Right cardiac atrium (tissue), 5 donors: Measurements from ENCODE around the gene TMEM154. TPM values are rescaled to one million over a fixed set of nuclear protein-coding genes. Genes with fewer than 3 reads are reported as not detected.

ENCODE experiments used
- ATAC-seq, 2 donors: fragments of 200-7000 bp; cut with Tn5 transposase; one replicate each; pipeline versions ENCODE4 v1.8.0 to v1.9.1; 2020; ENCODE audit warnings: moderate library complexity in 2 of 2, mild to moderate bottlenecking in 1 of 2
- DNase-seq, 3 donors: peaks; one replicate each; pipeline ENCODE4 v3.0.0-alpha.2; 2020
- H3K27ac ChIP-seq: one replicate; pipeline ENCODE4 v1.5.1; 2013; ENCODE audit warnings: mild to moderate bottlenecking, low read length, control low read depth, moderate library complexity
- H3K27me3 ChIP-seq: one replicate; pipeline ENCODE4 v1.6.1; 2013; ENCODE audit not compliant: control insufficient read depth, insufficient read depth
- H3K4me1 ChIP-seq: one replicate; pipeline ENCODE4 v1.6.1; 2013; ENCODE audit warnings: low read length; ENCODE audit not compliant: control insufficient read depth, insufficient read depth
- H3K4me3 ChIP-seq: one replicate; pipeline ENCODE4 v1.5.1; 2013; ENCODE audit warnings: low read length, control low read depth
- H3K9me3 ChIP-seq: one replicate; pipeline ENCODE4 v1.6.1; 2013; ENCODE audit warnings: low read length; ENCODE audit not compliant: control insufficient read depth
- WGBS: extraction: QIAGEN DNeasy Blood & Tissue Kit; methylation state at CpG from one replicate; pipeline ENCODE4 v1.1.7; 2013; 5-methylcytosine and 5-hydroxymethylcytosine counted together
- intact Hi-C, 4 donors: fragments of 100-400 bp; cut with DNase I; formaldehyde crosslinking; loops; one replicate each; pipeline versions ENCODE4 v1.11.0 to v1.14.0; 2022 to 2023
- polyA plus RNA-seq: library from polyadenylated mRNA; stranded (reverse); fragments of 200-250 nt; gene quantifications from one replicate; pipeline ENCODE4 v1.2.3, GENCODE V29; 2013
- total RNA-seq, 4 donors: library from RNA; stranded (reverse); fragmentation: NEBNext Ultra II Directional; extraction: Animal tissue kit (Norgen Biotek cat#: 25700); gene quantifications; one replicate each; pipeline ENCODE4 v1.2.1, GENCODE V29; 2021
- donor health status: healthy with polysubstance abuse.
- donor health status: DM: no; HTN: yes; CAD: no.
- donor health status: DM: no; HTN: no; CAD: no.
- donor health status: DM: no; HTN: yes; CAD: no; lungs with severe emphysema.
- donor health status: DM: yes; HTN: yes; CAD: no.

Gene TMEM154
- total and polyA plus RNA-seq, 5 donors: 0.16 to 2.4 (median 1.2) TPM

- intact Hi-C loops: loop anchor here in 3 of 4 donors (5.0 to 10.0 kb wide), 3 partner anchors 89 to 149 kb away; no protein-coding TSS in a partner anchor
- Histone ChIP-seq H3K4me3 (no peak overlapping the region), H3K27ac (no peak overlapping the region), H3K4me1 (no peaks in the 10 kb centered on the region), H3K9me3 (no peaks in the 10 kb centered on the region), H3K27me3 (no peaks in the 10 kb centered on the region)
- DNase-seq (peak in 2 of 3 donors; percentile 49 to 51), ATAC-seq (peak; percentile 13 to 53)
- WGBS: 38% methylated on average over 8 of the region's 8 CpGs
These were observed 36.4 kb downstream of the TMEM154 start for GRCh38 chr4:152643153-152644035.

GRCh38 chr4:152640058-152640921 lies 39.5 kb downstream of the TMEM154 start:
- Histone ChIP-seq H3K27ac (no peak overlapping the region), H3K4me1 (no peaks in the 10 kb centered on the region), H3K27me3 (no peaks in the 10 kb centered on the region), H3K4me3 (no peak overlapping the region), H3K9me3 (no peaks in the 10 kb centered on the region)
- intact Hi-C loops: loop anchor here (2.0 to 10.0 kb wide), 4 partner anchors 92 to 145 kb away; no protein-coding TSS in a partner anchor
- 47% methylated on average over 8 of the region's 8 CpGs for WGBS
- ATAC-seq (peak; percentile 42 to 43), DNase-seq (no peak)

GRCh38 chr4:152635851-152636250 lies 43.9 kb downstream of the TMEM154 start:
- 58% methylated on average over 4 of the region's 4 CpGs for WGBS
- Histone ChIP-seq H3K9me3 (no peaks in the 10 kb centered on the region), H3K27ac (no peak overlapping the region), H3K27me3 (no peaks in the 10 kb centered on the region), H3K4me3 (no peak overlapping the region), H3K4me1 (no peaks in the 10 kb centered on the region)
- DNase-seq (no peak), ATAC-seq (no peak)
- intact Hi-C loops: no loop called here

- WGBS: 93% methylated on average over 4 of the region's 4 CpGs
- no peaks in the 10 kb centered on the region for H3K4me1 ChIP-seq
- no peaks in the 10 kb centered on the region for H3K9me3 ChIP-seq
- intact Hi-C loops: no loop called here
- H3K27ac ChIP-seq: no peak overlapping the region
- DNase-seq (no peak), ATAC-seq (no peak)
- H3K27me3 ChIP-seq: no peaks in the 10 kb centered on the region
- H3K4me3 ChIP-seq: no peak overlapping the region
These were observed 45.6 kb downstream of the TMEM154 start for GRCh38 chr4:152634110-152634760.

- H3K9me3 ChIP-seq: no peaks in the 10 kb centered on the region
- DNase-seq: no peak
- H3K4me3 ChIP-seq: no peak overlapping the region
- 61% methylated on average over 3 of the region's 3 CpGs for WGBS
- H3K4me1 ChIP-seq: no peaks in the 10 kb centered on the region
- no peak for ATAC-seq
- no peak overlapping the region for H3K27ac ChIP-seq
- intact Hi-C loops: no loop called here
- no peaks in the 10 kb centered on the region for H3K27me3 ChIP-seq
These were observed 46.7 kb downstream of the TMEM154 start for GRCh38 chr4:152633118-152633517.

GRCh38 chr4:152630324-152630723 lies 49.5 kb downstream of the TMEM154 start:
- no peak for ATAC-seq
- intact Hi-C loops: no loop called here
- no peak for DNase-seq
- no peaks in the 10 kb centered on the region for H3K9me3 ChIP-seq
- H3K4me1 ChIP-seq: no peaks in the 10 kb centered on the region
- no peak overlapping the region for H3K27ac ChIP-seq
- H3K4me3 ChIP-seq: no peak overlapping the region
- WGBS: 71% methylated on average over 1 of the region's 1 CpG
- no peaks in the 10 kb centered on the region for H3K27me3 ChIP-seq

- intact Hi-C loops: no loop called here
- H3K27me3 ChIP-seq: no peaks in the 10 kb centered on the region
- no peak for DNase-seq
- H3K9me3 ChIP-seq: no peaks in the 10 kb centered on the region
- H3K4me3 ChIP-seq: no peak overlapping the region
- no peak for ATAC-seq
- no peak overlapping the region for H3K27ac ChIP-seq
- H3K4me1 ChIP-seq: no peaks in the 10 kb centered on the region
- 90% methylated on average over 3 of the region's 3 CpGs for WGBS
These were observed 49.9 kb downstream of the TMEM154 start for GRCh38 chr4:152629908-152630307.

GRCh38 chr4:152628128-152628527 lies 51.7 kb downstream of the TMEM154 start:
- intact Hi-C loops: no loop called here
- Histone ChIP-seq H3K4me1 (no peaks in the 10 kb centered on the region), H3K4me3 (no peak overlapping the region), H3K27ac (no peak overlapping the region), H3K9me3 (no peaks in the 10 kb centered on the region), H3K27me3 (no peaks in the 10 kb centered on the region)
- WGBS: 61% methylated on average over 5 of the region's 5 CpGs
- DNase-seq (peak in 2 of 3 donors; percentile 18 to 30), ATAC-seq (no peak)

GRCh38 chr4:152626790-152627189 lies 53.0 kb downstream of the TMEM154 start:
- no peak for DNase-seq
- no peak overlapping the region for H3K27ac ChIP-seq
- no peaks in the 10 kb centered on the region for H3K4me1 ChIP-seq
- H3K9me3 ChIP-seq: no peaks in the 10 kb centered on the region
- WGBS: 76% methylated on average over 2 of the region's 2 CpGs
- no peak overlapping the region for H3K4me3 ChIP-seq
- H3K27me3 ChIP-seq: no peaks in the 10 kb centered on the region
- intact Hi-C loops: no loop called here
- no peak for ATAC-seq

GRCh38 chr4:152620915-152621314 lies 58.9 kb downstream of the TMEM154 start:
- Histone ChIP-seq H3K27me3 (no peaks in the 10 kb centered on the region), H3K4me1 (no peaks in the 10 kb centered on the region), H3K27ac (no peak overlapping the region), H3K4me3 (no peak overlapping the region), H3K9me3 (no peaks in the 10 kb centered on the region)
- DNase-seq (no peak), ATAC-seq (no peak)
- intact Hi-C loops: no loop called here
